KMS-11 (cell line): Measurements from ENCODE around the gene PLEKHG1.

Experiments used
- H2AFZ ChIP-seq: fragments of 200-600 bp; sonication (generic); 2 replicates; pipeline ENCODE4 v1.6.1; 2016; ENCODE audit warnings: antibody characterized with exemption, mixed run types, low read depth
- H3K27ac ChIP-seq: fragments of 200-600 bp; sonication (generic); 2 replicates; pipeline ENCODE4 v1.6.1; 2016; ENCODE audit warnings: mild to moderate bottlenecking, mixed run types
- H3K27me3 ChIP-seq: fragments of 200-600 bp; sonication (generic); 2 replicates; pipeline ENCODE4 v1.6.1; 2017; ENCODE audit warnings: mild to moderate bottlenecking, low read depth, mixed run types, moderate library complexity; ENCODE audit not compliant: insufficient read depth
- H3K36me3 ChIP-seq: fragments of 200-600 bp; sonication (generic); 2 replicates; pipeline ENCODE4 v1.6.1; 2017; ENCODE audit warnings: mild to moderate bottlenecking, mixed run types; ENCODE audit not compliant: insufficient read depth
- H3K4me1 ChIP-seq: fragments of 200-600 bp; sonication (generic); 2 replicates; pipeline ENCODE4 v1.6.1; 2016; ENCODE audit warnings: mild to moderate bottlenecking, low read depth, mixed run types; ENCODE audit not compliant: poor library complexity, severe bottlenecking
- H3K4me2 ChIP-seq: fragments of 200-600 bp; sonication (generic); 2 replicates; pipeline ENCODE4 v1.7.0; 2016; ENCODE audit warnings: mild to moderate bottlenecking, mixed run types
- H3K4me3 ChIP-seq: fragments of 200-600 bp; sonication (generic); IDR thresholded peaks from 2 replicates; pipeline ENCODE4 v1.6.1; 2017; ENCODE audit warnings: low read depth, low read length, mixed read lengths; ENCODE audit not compliant: insufficient read depth
- H3K79me2 ChIP-seq: fragments of 200-600 bp; sonication (generic); 2 replicates; pipeline ENCODE4 v1.6.1; 2016; ENCODE audit warnings: low read depth, mixed run types; ENCODE audit not compliant: insufficient read depth
- H3K9ac ChIP-seq: fragments of 200-600 bp; sonication (generic); 2 replicates; pipeline ENCODE4 v1.6.1; 2016; ENCODE audit warnings: mild to moderate bottlenecking, mixed run types
- H4K20me1 ChIP-seq: fragments of 200-600 bp; sonication (generic); 2 replicates; pipeline ENCODE4 v1.6.1; 2016; ENCODE audit warnings: mild to moderate bottlenecking, mixed run types; ENCODE audit not compliant: insufficient read depth
- CTCF ChIP-seq: fragments of 200-600 bp; sonication (generic); conservative IDR thresholded peaks from 2 replicates; pipeline ENCODE4 v1.6.1; 2017; ENCODE audit warnings: low read depth, mild to moderate bottlenecking, antibody characterized with exemption, low read length, moderate library complexity, mixed read lengths

Gene PLEKHG1

GRCh38 chr6:150641398-150642139 is 41.9 kb downstream of the PLEKHG1 start:
- no peaks in the 10 kb centered on the region for H3K79me2 ChIP-seq
- no peak overlapping the region for H3K27ac ChIP-seq
- H4K20me1 ChIP-seq, result no peaks in the 10 kb centered on the region
- no peak overlapping the region for H2AFZ ChIP-seq
- H3K27me3 ChIP-seq, result no peaks in the 10 kb centered on the region
- no peak overlapping the region for H3K4me3 ChIP-seq
- no peak overlapping the region for H3K9ac ChIP-seq
- H3K4me2 ChIP-seq, result no peak overlapping the region
- H3K4me1 ChIP-seq, result no peaks in the 10 kb centered on the region
- TF ChIP-seq CTCF, result no peak
- H3K36me3 ChIP-seq, result no peaks in the 10 kb centered on the region

- no peaks in the 10 kb centered on the region for H3K4me1 ChIP-seq
- H3K27me3 ChIP-seq, result no peaks in the 10 kb centered on the region
- H3K9ac ChIP-seq, result no peak overlapping the region
- no peaks in the 10 kb centered on the region for H4K20me1 ChIP-seq
- no peaks in the 10 kb centered on the region for H3K79me2 ChIP-seq
- no peak overlapping the region for H3K27ac ChIP-seq
- no peak for TF ChIP-seq CTCF
- H3K36me3 ChIP-seq, result no peaks in the 10 kb centered on the region
- no peak overlapping the region for H3K4me2 ChIP-seq
- no peak overlapping the region for H3K4me3 ChIP-seq
- no peak overlapping the region for H2AFZ ChIP-seq
These were observed 46.5 kb downstream of the PLEKHG1 start for GRCh38 chr6:150646228-150646627.

GRCh38 chr6:150647051-150647450 is 47.4 kb downstream of the PLEKHG1 start:
- H3K79me2 ChIP-seq, result no peaks in the 10 kb centered on the region
- no peak overlapping the region for H3K27ac ChIP-seq
- no peaks in the 10 kb centered on the region for H3K27me3 ChIP-seq
- no peak for TF ChIP-seq CTCF
- H4K20me1 ChIP-seq, result no peaks in the 10 kb centered on the region
- H3K4me2 ChIP-seq, result no peak overlapping the region
- H3K4me1 ChIP-seq, result no peaks in the 10 kb centered on the region
- no peaks in the 10 kb centered on the region for H3K36me3 ChIP-seq
- H2AFZ ChIP-seq, result no peak overlapping the region
- H3K4me3 ChIP-seq, result no peak overlapping the region
- H3K9ac ChIP-seq, result no peak overlapping the region
